22Rv1 (cell line): ENCODE data around the gene MGAT4A.

Source experiments
- ZFX ChIP-seq: fragments of 450-650 bp; IDR thresholded peaks from 2 replicates; pipeline ENCODE4 v1.6.1; 2017; ENCODE audit warnings: antibody characterized with exemption, borderline replicate concordance
- TF ChIP-seq, protein P1 (sequence below): fragments of 450-650 bp; IDR thresholded peaks from 2 replicates; pipeline ENCODE4 v1.5.1; 2017; ENCODE audit warnings: mild to moderate bottlenecking

GRCh38 chr2:98692090-98693054 lies 38.6 kb downstream of the MGAT4A start:
- TF ChIP-seq, protein P1, sequence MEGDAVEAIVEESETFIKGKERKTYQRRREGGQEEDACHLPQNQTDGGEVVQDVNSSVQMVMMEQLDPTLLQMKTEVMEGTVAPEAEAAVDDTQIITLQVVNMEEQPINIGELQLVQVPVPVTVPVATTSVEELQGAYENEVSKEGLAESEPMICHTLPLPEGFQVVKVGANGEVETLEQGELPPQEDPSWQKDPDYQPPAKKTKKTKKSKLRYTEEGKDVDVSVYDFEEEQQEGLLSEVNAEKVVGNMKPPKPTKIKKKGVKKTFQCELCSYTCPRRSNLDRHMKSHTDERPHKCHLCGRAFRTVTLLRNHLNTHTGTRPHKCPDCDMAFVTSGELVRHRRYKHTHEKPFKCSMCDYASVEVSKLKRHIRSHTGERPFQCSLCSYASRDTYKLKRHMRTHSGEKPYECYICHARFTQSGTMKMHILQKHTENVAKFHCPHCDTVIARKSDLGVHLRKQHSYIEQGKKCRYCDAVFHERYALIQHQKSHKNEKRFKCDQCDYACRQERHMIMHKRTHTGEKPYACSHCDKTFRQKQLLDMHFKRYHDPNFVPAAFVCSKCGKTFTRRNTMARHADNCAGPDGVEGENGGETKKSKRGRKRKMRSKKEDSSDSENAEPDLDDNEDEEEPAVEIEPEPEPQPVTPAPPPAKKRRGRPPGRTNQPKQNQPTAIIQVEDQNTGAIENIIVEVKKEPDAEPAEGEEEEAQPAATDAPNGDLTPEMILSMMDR = no peak
- TF ChIP-seq ZFX = no peak
